ENCODE results near the gene BCKDK.

The BCKDK gene

DNA sequence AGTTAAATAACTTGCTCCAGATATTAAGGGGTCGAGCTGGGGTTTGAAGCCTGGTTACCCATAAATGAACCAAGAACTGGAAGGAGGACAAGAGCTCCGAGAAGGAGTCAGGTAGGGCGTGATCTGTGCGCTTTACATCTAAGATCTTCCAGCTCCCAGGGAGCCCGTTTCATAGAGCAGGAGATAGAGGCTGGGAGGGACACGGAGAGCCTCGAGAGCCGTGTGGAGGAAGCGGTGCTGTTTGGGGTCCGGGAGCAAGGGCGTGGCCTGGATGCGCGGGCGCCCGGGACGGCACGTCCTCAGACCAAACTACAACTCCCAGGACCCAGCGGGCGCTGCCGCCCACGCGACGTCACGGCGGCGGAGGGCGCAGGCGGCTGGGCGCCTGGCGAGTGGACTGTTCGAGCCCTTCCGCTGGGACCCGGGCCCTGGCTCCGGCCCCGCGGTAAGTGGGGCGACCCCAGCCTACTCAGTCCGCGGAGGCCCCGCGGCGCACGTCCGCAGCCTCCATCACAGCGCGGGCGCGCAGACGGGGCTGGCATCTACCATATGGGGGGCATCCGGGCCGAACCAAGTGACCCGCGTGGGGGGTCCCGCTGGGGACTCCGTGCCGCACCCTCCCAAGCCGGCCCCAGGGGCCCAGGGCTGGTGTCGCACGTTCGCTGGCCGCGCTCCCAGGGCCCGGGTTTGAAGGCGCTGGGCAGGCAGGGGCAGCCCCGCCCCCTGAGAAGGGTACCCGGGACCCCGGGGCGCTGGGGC is at the start of gene BCKDK:
TSS of gene BCKDK (plus strand) at position 352 of the 759 bp plus-strand sequence. CDS start 838 bp downstream, outside the sequence.
- DNase-seq, result peak; percentile 77

DNA sequence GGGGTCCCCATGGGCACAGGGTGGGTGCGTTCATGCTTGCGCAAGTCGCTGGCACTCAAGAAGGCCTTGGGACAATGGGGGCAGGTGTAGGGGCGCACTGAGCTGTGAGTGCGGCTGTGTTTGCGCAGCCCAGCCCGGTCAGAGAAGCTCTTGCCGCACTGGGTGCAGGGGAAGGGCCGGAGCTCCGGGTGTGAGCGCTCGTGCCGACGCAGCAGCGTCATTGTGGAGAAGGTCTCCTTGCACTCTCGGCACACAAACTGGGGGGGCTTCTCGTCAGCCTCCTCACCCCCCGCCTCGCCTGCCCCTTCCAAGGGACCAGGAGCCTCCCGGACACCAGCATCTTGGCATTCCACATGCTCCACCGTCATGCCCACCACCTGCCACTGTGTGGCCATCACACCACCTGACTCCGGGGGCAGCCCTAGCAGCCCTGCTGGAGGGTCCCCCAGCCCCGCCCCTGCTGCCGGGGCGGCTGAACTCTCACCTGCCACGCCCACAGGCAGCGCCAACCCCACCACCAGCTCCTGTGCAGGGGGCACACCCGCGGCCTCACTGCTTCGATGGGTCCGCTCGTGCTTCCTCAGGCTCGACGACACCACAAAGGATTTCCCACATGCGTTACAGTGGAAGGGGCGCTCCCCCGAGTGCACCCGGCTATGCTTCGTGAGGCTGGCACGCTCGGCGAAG is 46.9 kb upstream of the BCKDK start:
- DNase-seq, result no peak

DNA sequence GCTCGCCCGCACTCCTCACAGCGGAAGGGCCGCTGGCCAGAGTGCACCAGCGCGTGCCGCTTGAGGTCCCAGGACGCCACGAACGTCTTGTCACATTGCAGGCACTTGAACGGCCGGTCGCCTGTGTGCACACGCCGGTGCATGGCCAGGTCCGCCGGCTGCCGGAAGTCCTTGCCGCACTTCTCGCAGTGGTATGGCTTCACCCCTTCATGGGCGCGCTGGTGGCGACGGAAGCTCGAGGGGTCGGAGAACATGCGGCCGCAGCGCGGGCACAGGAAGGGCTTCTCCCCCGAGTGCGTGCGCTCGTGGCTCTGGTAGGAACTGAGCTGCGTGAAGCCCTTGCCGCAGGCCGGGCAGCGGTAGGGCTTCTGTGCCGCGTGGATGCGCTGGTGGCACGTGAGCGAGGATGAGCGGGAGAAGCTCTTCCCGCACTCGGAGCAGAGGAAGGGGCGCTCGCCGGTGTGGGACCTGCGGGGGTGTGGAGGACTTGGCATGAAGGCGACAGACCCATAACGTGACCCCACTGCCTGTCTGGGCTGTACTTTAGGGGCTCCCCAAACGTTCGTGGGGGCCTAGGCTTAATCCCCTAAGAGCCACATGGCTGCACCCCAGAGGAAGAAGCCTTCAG is 46.3 kb upstream of the BCKDK start:
- DNase-seq, result no peak

DNA sequence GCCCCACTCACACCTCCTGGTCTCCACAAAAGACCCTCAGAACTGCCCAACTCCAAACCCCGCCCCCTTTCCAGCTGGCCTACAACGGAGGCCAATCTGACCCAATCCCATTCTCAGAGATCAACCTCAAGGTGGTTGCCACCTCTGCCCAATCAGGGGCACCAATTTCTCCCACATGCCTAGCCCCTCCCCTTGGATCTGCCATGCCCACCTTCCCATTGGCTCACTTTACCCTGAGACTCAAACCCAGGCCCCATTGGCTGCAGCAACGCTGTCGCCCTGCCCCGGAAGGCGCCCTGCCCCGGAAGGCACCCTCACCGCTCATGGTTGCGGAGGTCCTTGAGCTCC is 44.7 kb upstream of the BCKDK start:
- no peak for DNase-seq

DNA sequence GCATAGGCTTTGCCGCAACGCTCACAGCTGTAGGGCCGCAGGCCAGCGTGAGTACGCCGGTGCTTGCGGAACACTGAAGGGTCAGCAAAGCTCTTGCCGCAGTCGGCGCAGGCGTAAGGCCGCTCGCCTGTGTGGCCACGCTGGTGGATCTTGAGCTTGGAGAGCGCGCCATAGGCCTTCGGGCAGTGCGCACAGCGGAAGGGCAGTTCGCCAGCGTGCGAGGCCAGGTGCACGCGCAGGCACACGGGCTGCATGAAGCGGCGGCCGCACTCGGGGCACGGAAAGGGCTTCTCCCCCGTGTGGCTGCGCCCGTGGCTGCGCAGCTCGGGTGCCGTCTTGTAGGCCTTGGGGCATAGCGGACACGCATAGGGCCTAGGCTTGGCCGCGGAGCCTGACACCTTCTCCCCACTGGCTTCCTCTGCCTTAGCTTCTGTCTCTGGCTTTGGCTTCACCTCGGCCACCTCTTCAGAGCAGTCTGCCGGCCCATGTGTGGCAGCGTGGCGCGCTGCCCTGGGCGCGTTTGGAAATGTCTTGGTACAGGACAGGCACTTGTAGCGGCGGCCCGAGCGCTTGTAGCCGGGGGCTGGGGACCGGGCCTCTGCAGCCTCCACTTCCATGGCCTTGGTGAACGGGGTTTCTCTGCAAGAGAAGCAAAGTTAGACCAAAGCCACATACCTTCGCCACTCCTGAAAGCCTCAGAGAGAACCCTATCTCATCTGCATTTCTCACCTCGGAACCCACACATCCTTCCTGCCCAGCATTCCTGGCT is 44.2 kb upstream of the BCKDK start:
- no peak for DNase-seq

DNA sequence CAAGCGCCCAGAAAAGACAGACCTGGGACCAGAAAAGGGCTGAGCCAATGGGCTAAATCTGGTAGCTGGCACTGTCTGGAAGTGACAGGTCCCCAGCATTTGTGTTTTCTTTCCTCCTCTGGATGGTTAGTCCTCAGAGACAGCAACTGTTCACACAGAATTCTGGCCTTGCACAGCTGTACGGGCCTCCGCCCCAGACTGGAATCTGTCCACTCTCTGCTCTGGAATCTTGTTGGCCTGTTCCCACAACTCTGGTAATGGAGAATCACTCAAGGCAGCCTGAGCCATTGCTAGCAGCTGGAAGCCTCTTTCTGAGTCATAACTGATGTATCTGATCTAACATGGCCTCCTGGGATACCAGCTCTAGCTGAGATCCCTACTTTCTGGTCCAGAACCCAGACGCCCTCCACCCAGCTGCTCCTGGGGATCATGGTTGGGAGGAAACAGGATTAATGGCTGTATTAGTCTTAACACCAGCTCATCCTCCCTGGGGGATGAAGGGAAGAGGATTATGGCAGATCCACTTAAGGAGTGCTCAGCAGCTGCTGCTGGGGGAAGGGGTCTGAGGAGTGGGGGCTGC is 43.2 kb upstream of the BCKDK start:
- DNase-seq, result no peak

DNA sequence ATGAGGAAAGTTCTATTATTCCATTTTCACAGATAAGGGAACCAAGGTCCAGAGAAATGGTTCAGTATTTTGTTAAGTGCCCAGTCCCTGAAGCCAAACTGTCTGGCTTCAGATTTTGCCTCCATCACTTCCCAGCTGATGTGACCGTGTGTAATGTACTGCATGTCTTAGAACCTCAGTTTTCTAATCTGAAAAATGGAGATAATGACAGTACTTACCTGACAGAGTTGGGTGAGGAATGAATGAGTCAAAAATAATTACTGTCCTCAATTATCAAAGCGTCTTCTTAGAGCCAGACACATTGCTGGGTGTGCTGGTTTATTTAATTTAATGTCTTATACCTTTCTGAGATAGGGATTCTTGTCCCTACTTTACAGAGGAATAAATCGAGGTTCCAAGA is 40.8 kb upstream of the BCKDK start:
- no peak for DNase-seq

DNA sequence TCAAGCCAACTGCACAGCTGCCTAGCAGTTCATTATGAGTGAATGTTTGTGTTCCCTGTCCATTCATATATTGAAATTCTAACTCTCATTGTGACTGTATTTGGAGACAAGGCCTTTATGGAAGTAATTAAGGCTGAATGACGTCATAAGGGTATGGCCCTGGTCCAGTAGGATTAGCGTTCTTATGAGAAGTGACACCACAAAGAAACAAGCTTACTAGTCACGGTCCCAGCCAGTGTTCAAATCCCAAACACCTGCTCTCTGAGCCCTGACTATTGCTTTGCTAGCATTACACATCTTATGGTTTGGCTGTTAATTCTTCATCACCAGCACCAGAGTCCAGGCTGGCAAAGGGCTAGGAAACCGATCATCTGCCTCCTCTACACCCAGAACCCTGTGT is 36.3 kb upstream of the BCKDK start:
- DNase-seq, result no peak

DNA sequence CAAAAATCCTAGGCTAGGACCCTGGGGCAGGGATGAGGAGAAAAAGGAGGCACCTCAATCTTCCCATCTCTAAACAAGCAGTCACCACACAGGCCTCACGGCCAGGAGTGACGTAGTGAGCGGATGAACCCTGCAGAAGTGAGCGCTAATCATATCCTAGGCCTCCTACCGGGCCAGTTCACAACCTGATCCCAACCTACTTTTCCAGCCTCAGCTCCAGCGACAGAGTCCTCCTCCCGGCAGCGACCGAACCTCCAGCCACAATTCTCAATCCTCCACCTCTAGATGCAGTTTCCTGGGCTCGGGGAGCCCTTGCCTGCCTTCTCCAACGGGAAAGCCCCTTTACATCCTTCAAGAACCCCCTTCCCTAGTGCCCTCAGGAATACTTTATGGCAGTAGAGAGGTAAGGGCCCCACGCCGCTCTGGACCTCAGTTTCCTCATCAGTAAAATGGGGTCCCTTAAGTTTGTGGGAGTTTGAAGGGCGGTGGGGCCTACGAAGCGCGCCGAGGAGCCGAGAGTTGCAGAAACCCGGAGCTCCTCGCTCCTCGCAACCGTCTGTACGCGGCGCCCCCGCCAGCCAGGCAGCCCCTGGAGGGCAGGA is 35.5 kb upstream of the BCKDK start:
- no peak for DNase-seq

DNA sequence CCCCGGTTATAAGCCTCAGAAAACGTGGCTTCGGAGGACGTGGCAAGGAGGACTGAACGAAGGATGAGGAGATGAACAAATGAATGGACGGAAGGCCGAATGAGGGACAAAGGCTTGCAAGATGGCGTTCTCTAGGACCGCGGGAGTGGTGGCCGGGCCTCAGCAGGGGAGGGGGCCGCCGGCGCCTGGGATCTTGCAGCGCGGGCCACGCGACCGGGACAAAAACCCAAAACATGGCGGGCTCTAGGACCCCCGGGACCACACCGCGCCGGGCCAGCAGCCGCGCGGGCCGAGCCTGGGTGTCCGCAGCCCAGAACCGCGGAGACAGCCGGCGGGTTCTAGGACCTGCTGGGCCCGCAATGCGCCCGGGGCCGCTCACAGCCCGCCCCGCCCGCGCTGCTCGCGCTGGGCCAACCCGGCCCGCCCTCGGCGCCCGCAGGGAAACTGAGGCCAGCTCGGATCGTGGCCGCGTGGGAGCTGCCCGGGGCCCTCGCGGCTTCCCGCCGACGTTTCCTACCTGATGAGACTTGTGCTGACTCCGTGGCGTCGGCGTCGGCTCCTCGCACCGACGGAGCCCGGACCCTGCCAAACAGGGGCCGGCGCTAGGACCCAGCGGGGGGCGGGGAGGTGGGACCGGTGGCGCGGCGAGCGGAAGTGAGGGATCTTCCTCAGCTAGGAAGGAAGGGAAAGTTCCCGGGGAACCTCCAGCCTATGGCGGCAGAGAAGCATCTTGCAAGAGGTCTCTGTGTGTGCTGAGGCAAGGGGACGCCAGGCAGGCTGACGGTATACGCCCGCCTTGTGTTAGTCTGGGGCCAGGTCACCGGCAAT is 34.8 kb upstream of the BCKDK start:
- peak; percentile 80 for DNase-seq

DNA sequence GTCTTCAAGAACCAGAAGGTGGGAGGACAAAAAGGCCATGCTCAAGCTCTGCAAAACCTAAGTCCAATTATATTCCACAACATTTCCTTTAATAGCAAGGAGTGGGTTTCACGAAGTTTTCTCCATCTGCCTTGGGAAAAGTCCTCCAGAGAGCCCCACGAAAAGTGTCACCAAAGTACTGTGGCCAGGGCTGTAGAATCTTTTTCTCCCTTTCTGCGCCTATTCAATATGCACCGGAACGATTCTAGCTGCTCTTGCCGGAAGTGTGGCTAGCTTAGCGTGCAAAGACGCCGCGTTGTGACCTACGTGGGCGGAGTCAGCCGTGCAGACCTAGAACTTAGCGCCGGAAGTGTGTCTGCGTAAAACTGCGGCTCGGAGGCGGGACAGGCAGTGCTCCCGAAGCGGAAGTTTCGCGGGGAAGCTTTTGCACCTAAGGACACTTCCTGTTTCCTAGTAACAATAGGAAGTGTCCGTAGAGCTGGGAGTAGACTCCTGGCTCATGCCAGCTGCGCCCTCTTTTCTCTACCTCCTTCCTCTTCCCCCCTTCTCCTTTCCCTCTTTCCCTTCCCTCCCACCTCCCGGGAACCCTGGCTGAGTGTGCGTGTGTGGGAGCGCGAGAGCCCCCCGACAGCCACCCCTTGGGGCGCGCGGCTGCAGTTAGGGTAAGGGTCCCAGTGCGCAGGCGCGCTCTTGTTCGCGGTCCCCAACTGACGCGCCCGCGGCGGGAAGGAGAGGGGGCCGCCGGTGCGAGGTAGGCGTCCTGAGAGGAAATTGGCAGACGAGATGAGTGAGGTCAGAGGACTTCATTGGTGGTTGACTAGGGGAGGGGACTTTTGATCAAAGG is 34.0 kb upstream of the BCKDK start, which contains the start of the genes ZNF646 and ZNF668:
TSS of gene ZNF646 (plus strand) at position 453 of the 844 bp plus-strand sequence. CDS start 1,903 bp downstream, outside the sequence.
TSS of gene ZNF668 (minus strand) at position 271 of the 844 bp plus-strand sequence. CDS start 9,781 bp downstream, outside the sequence.
- DNase-seq, result peak; percentile 94

DNA sequence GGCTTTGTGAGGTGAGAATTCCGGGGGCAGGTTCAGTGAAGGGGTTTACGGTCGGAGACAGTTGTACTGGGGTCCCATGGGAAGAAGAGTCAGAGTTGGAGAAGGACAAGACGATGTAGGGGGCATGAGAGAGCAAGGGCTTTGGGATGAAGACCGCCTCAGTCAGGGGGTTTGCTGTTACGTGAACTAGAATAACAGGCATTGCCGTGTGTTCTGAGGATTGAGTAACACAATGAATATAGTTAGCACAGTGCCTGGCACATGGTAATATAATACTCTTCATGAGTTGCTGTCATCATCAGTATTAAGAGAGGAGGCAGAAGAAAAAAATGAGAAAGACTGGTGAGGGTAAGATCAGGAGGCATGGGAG is 33.4 kb upstream of the BCKDK start:
- DNase-seq, result no peak

DNA sequence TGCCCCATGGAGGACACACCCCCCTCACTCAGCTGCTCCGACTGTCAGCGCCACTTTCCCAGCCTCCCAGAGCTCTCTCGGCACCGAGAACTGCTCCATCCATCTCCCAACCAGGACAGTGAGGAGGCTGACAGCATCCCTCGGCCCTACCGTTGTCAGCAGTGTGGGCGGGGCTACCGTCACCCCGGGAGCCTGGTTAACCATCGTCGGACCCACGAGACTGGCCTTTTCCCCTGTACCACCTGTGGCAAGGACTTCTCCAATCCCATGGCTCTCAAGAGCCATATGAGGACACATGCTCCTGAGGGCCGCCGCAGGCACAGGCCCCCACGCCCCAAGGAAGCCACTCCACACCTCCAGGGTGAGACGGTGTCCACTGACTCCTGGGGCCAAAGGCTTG is 31.9 kb upstream of the BCKDK start:
- DNase-seq, result no peak

DNA sequence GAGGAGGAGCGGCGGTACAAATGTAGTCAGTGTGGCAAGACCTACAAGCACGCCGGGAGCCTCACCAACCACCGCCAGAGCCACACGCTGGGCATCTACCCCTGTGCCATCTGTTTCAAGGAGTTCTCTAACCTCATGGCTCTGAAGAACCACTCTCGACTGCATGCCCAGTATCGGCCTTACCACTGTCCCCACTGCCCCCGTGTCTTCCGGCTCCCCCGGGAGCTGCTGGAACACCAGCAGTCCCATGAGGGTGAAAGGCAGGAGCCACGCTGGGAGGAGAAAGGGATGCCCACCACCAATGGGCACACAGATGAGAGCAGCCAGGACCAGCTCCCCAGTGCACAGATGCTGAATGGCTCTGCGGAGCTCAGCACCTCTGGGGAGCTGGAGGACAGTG is 31.2 kb upstream of the BCKDK start:
- DNase-seq, result no peak

DNA sequence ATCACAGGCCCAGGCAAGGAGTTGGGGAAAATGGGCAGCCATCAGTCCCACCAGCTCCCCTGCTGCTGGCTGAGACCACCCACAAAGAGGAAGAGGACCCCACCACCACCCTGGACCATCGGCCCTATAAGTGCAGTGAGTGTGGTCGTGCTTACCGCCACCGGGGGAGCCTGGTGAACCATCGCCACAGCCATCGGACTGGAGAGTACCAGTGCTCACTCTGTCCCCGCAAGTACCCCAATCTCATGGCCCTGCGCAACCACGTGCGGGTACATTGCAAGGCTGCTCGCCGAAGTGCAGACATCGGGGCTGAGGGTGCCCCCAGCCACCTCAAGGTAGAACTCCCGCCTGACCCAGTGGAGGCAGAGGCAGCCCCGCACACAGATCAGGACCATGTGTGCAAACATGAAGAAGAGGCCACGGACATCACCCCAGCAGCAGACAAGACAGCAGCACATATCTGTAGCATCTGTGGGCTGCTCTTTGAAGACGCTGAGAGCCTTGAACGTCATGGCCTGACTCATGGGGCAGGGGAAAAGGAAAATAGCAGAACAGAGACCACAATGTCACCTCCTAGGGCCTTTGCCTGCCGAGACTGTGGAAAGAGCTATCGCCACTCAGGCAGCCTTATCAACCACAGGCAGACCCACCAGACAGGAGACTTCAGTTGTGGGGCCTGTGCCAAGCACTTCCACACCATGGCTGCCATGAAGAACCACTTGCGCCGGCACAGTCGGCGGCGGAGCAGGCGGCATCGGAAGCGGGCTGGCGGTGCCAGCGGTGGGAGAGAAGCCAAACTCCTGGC is 30.4 kb upstream of the BCKDK start:
- DNase-seq, result no peak

DNA sequence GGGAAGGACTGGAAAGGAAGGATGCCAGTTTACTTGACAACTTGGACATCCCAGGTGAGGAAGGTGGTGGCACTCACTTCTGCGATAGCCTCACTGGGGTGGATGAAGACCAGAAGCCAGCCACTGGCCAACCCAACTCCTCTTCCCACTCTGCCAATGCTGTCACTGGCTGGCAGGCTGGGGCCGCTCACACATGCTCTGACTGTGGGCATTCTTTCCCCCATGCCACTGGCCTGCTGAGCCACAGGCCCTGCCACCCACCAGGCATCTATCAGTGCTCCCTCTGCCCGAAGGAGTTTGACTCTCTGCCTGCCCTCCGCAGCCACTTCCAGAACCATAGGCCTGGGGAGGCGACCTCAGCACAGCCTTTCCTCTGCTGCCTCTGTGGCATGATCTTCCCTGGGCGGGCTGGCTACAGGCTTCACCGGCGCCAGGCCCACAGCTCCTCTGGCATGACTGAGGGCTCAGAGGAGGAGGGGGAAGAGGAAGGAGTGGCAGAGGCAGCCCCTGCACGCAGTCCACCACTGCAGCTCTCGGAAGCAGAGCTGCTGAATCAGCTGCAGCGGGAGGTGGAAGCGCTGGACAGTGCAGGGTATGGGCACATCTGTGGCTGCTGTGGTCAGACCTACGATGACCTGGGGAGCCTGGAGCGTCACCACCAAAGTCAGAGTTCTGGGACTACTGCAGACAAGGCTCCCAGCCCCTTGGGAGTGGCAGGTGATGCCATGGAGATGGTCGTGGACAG is 29.4 kb upstream of the BCKDK start:
- DNase-seq, result no peak

DNA sequence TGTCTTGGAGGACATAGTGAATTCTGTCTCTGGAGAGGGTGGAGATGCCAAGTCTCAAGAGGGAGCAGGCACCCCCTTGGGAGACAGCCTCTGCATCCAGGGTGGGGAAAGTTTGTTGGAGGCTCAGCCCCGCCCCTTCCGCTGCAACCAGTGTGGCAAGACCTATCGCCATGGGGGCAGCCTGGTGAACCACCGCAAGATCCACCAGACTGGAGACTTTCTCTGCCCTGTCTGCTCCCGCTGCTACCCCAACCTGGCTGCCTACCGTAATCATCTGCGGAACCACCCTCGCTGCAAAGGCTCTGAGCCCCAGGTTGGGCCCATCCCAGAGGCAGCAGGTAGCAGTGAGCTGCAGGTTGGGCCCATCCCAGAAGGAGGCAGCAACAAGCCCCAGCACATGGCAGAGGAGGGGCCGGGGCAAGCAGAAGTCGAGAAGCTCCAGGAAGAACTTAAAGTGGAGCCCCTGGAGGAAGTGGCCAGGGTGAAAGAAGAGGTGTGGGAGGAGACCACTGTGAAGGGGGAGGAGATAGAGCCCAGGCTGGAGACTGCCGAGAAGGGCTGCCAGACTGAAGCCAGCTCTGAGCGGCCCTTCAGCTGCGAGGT is 28.7 kb upstream of the BCKDK start:
- DNase-seq, result no peak

DNA sequence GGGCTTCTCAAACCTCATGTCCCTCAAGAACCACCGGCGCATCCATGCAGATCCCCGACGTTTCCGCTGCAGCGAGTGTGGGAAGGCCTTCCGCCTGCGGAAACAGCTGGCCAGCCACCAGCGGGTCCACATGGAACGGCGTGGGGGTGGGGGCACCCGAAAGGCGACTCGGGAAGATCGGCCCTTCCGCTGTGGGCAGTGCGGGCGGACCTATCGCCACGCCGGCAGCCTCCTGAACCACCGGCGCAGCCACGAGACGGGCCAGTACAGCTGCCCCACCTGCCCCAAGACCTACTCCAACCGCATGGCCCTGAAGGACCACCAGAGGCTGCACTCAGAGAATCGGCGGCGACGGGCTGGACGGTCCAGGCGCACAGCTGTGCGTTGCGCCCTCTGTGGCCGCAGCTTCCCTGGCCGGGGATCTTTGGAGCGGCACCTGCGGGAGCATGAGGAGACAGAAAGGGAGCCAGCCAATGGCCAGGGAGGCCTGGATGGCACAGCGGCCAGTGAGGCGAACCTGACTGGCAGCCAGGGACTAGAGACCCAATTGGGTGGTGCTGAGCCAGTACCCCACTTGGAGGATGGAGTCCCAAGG is 28.1 kb upstream of the BCKDK start:
- no peak for DNase-seq
